GM12892 (cell line): ENCODE results near the gene CXCL8.
A peak's percentile ranks its signal among the peaks of the same experiment; 100 is the strongest.

Experiments used
- DNase-seq: peaks from one replicate; pipeline ENCODE4 v3.0.0; 2011; ENCODE audit not compliant: insufficient read length
- FAIRE-seq: peaks from 2 replicates; lab custom pipeline; 2011; peaks lifted over from hg19 to GRCh38; lab: Jason Lieb, UNC
- POLR2A ChIP-seq: IDR thresholded peaks from 2 replicates; pipeline ENCODE4 v1.6.1; 2011; ENCODE audit warnings: low read depth, low read length, control low read depth
- POLR2AphosphoS5 ChIP-seq: IDR thresholded peaks from 2 replicates; pipeline ENCODE4 v1.6.1; 2011; ENCODE audit warnings: low read depth, low read length, control low read depth
- TAF1 ChIP-seq: IDR thresholded peaks from 2 replicates; pipeline ENCODE4 v1.6.1; 2011; ENCODE audit warnings: low read depth, mild to moderate bottlenecking, control low read depth, low read length, borderline replicate concordance

CXCL8 gene

DNA sequence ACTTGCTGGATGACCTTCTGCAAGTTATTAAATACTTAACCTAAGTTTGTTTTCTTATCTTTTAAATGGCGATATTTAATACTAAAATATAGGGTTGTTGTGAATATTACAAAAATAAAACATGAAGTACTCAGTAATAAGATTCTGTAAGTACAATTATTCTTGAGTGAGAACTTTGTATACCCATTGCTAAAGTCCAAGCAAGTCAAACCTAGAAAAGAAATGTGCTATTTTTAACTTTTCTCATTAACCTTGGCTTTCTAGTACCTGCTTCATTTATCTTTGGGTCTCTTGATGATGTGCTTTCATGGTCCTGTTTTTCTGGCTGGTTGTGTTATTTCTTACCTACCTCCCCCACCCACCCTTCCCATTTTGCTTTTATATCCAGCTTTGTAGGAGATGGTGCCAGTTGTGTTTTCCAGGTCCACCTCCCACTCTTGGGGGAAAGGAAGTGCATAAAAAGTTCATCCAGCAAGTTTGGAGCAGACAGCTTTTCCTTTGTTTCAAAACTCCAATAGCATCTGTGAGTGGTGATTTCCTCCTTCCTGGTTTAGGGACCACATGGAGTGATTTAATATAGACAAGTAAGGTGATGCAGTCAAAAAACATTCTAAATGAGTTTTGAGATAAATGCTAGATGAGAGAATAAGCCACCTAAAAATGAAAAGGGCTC, 7.5 kb upstream of the CXCL8 start:
- FAIRE-seq (no peak), DNase-seq (no peak)
- no peak for TF ChIP-seq POLR2A
- TF ChIP-seq POLR2AphosphoS5 = no peak
- no peak for TF ChIP-seq TAF1

DNA sequence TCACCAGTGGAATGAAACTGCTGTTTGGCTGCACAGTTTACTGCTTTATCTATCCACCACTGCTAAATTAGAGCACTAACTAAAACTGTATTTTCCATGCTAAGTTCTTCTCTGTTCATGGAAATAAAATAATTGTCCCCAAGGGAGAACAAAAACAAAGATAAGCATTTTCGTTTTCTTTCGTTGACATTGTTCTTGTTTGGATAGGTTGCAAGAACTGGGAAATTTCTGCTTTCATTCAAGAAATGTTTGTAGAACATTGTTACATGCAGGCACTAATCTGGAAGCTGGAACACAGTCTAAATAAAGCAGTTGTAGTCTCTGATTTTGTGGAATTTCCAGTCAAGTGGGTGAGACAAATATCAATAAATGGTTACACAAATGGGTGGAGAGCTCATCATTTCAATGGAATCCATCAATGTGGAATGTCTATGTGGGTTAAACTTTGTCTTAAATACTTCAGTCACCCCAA, 5.8 kb upstream of the CXCL8 start:
- FAIRE-seq = no peak
- no peak for DNase-seq
- TF ChIP-seq TAF1 = no peak
- TF ChIP-seq POLR2A = no peak
- TF ChIP-seq POLR2AphosphoS5 = no peak

DNA sequence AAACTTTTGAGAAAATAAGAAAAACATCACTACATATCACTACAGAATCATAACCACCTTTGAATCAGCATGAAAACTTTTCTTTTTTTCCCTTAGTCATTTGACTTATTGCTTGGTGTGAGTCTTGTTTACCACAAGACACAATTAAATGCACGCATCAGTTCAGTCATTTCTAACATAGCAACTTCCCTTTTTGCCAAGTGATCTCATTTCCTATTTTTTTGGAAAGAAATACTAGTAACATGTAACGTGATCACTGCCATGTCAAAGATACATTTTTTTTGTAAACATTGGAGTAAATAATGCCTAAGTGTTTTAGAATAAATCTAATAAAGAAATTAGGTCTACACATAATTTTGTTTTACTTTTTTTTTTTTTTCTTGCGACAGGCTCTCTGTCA, 5.1 kb upstream of the CXCL8 start:
- FAIRE-seq (peak; percentile 50), DNase-seq (no peak)
- TF ChIP-seq POLR2A (no peak), POLR2AphosphoS5 (no peak), TAF1 (no peak)

DNA sequence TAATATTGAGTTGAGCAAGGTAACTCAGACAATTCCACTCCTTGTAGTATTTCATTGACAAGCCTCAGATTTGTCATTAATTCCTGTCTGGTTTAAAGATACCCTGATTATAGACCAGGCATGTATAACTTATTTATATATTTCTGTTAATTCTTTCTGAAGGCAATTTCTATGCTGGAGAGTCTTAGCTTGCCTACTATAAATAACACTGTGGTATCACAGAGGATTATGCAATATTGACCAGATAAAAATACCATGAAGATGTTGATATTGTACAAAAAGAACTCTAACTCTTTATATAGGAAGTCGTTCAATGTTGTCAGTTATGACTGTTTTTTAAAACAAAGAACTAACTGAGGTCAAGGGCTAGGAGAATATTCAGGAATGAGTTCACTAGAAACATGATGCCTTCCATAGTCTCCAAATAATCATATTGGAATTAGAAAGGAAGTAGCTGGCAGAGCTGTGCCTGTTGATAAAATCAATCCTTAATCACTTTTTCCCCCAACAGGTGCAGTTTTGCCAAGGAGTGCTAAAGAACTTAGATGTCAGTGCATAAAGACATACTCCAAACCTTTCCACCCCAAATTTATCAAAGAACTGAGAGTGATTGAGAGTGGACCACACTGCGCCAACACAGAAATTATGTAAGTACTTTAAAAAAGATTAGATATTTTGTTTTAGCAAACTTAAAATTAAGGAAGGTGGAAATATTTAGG, 821 bp downstream of the CXCL8 start:
- no peak for FAIRE-seq

DNA sequence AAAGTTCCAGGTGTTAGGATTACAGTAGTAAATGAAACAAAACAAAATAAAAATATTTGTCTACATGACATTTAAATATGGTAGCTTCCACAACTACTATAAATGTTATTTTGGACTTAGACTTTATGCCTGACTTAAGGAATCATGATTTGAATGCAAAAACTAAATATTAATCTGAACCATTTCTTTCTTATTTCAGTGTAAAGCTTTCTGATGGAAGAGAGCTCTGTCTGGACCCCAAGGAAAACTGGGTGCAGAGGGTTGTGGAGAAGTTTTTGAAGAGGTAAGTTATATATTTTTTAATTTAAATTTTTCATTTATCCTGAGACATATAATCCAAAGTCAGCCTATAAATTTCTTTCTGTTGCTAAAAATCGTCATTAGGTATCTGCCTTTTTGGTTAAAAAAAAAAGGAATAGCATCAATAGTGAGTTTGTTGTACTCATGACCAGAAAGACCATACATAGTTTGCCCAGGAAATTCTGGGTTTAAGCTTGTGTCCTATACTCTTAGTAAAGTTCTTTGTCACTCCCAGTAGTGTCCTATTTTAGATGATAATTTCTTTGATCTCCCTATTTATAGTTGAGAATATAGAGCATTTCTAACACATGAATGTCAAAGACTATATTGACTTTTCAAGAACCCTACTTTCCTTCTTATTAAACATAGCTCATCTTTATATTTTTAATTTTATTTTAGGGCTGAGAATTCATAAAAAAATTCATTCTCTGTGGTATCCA, 1.6 kb downstream of the CXCL8 start:
- no peak for FAIRE-seq
- TF ChIP-seq POLR2AphosphoS5 (no peak), TAF1 (no peak), POLR2A (no peak)
- DNase-seq = no peak

More for the DNA sequence above, 821 bp downstream of the CXCL8 start:
- no peak for DNase-seq
- TF ChIP-seq TAF1 = no peak
- TF ChIP-seq POLR2A = no peak
- TF ChIP-seq POLR2AphosphoS5 = no peak

DNA sequence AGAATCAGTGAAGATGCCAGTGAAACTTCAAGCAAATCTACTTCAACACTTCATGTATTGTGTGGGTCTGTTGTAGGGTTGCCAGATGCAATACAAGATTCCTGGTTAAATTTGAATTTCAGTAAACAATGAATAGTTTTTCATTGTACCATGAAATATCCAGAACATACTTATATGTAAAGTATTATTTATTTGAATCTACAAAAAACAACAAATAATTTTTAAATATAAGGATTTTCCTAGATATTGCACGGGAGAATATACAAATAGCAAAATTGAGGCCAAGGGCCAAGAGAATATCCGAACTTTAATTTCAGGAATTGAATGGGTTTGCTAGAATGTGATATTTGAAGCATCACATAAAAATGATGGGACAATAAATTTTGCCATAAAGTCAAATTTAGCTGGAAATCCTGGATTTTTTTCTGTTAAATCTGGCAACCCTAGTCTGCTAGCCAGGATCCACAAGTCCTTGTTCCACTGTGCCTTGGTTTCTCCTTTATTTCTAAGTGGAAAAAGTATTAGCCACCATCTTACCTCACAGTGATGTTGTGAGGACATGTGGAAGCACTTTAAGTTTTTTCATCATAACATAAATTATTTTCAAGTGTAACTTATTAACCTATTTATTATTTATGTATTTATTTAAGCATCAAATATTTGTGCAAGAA, 2.3 kb downstream of the CXCL8 start:
- FAIRE-seq (no peak), DNase-seq (no peak)
- TF ChIP-seq POLR2AphosphoS5 (no peak), POLR2A (no peak), TAF1 (no peak)

DNA sequence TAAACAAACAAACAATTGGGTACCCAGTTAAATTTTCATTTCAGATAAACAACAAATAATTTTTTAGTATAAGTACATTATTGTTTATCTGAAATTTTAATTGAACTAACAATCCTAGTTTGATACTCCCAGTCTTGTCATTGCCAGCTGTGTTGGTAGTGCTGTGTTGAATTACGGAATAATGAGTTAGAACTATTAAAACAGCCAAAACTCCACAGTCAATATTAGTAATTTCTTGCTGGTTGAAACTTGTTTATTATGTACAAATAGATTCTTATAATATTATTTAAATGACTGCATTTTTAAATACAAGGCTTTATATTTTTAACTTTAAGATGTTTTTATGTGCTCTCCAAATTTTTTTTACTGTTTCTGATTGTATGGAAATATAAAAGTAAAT, 2.9 kb downstream of the CXCL8 start:
- FAIRE-seq (no peak), DNase-seq (no peak)
- no peak for TF ChIP-seq TAF1
- TF ChIP-seq POLR2AphosphoS5 = no peak
- no peak for TF ChIP-seq POLR2A

DNA sequence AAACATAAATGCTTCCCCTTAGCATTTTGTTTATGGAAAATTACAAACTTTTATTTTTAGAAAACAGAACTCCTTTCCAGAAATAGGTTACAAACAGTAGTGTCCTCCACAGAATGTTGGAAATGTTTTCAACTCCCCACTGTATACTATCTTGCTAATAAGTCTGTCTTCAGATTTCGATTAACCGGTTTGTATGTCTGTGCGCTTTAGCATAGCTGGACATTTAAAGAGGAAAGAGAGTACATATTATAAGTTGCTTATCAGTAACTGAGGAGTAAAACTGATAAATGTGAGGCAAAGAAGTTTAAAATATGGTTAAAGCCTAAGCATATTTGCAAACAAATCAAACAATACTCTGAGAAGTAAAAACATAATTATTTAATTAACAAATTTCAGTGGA, 3.4 kb downstream of the CXCL8 start:
- TF ChIP-seq POLR2A (no peak), POLR2AphosphoS5 (no peak), TAF1 (no peak)
- DNase-seq (no peak), FAIRE-seq (no peak)

DNA sequence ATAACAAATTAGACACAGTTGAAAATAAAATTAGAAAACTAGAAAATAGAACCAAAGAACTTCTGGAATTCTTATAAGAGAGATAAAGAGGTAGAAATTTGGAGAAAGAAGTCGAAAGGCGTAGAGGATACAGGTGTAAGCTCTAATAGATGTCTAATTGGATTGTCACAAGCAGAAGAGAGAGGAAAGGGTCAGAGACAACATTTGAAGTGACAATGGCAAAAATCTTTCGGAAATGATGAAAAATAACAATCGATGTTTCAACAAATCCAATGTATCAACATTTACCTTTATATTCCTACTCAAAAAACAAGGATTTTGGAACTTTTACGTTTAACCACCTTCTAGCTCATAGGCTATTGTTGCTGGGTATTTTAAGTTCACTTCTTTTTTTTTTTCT, 3.8 kb downstream of the CXCL8 start:
- no peak for FAIRE-seq
- no peak for TF ChIP-seq TAF1
- no peak for TF ChIP-seq POLR2A
- no peak for TF ChIP-seq POLR2AphosphoS5
- DNase-seq = no peak

DNA sequence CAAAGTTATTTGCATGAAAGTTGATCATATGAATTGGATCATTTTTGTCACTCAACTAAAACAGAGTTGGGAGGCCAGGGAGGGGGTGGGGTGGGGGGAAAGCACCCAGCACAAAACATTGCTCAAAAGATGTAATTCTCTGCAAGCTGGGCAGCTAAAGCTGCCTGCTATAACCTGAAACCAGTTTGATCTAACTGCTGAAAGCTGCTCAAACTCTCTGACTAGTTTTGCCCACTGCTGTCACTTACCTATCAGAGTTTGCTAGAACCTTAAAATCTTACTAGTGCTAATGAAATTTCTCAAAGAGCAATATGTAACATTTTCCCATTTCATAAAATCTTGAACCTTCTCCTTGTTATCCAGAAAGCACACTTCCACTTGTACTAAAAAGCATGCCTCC, 10.4 kb downstream of the CXCL8 start:
- no peak for FAIRE-seq
- DNase-seq = no peak
- no peak for TF ChIP-seq TAF1
- TF ChIP-seq POLR2AphosphoS5 = no peak
- TF ChIP-seq POLR2A = no peak

DNA sequence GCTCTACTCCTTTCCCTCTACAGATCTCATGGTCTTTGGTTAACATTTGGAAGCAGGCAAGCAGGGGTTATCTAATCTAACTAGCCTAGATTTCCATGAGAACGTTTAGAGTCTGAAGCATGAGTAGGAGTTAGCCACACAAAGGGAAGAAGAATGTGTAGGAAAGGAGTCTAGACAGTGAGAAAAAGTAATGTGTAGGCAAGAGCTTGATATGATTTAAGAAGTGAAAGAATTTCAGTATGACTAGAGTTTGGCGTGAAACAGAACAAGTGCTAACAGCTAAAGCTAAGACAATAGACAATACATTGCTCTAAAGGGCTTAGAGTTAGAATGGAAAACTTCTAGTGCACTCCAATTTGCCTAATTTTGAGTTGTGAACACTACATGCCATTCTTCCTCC, 10.8 kb downstream of the CXCL8 start:
- TF ChIP-seq TAF1 = no peak
- TF ChIP-seq POLR2A = no peak
- FAIRE-seq (no peak), DNase-seq (no peak)

DNA sequence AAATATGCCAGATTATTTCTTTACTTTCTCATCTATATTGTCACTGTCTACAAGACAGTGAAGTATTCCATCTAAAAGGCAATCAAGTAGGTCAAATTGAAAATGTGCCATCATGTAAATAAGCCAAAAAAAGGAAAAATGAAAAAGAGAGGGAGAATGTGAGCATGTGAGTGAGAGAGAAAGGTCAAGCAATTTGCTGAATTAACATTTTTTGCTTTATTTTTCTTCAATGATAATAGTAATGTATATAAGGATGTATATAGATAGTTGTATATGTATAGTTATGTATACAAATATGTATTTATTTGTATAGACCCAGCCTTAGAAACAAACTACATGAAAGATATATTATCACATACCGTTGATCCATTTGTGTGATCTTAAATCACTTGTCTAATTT, 11.5 kb downstream of the CXCL8 start:
- FAIRE-seq (no peak), DNase-seq (no peak)
- no peak for TF ChIP-seq POLR2A
- no peak for TF ChIP-seq POLR2AphosphoS5
- no peak for TF ChIP-seq TAF1
